Measurements from ENCODE around the gene GYPC. TPM values are rescaled to one million over a fixed set of nuclear protein-coding genes. Genes with fewer than 3 reads are reported as not detected.
A peak's percentile ranks its signal among the peaks of the same experiment; 100 is the strongest.

Gene GYPC
- total RNA-seq, 1 donor = 161 TPM

- H3K4me3 ChIP-seq (ENCODE audit: low read depth, low read length) = no peak overlapping the region
- TF ChIP-seq CTCF (IDR thresholded peaks at IDR 0.05; ENCODE audit: insufficient read depth, low read depth, low read length) = no peak
- DNase-seq (ENCODE audit: low read depth) = no peak
These were observed 9.5 kb downstream of the GYPC start for GRCh38 chr2:126665483-126665882.

- H3K4me3 ChIP-seq (ENCODE audit: low read depth, low read length) = no peak overlapping the region
- peak; percentile 29 for DNase-seq (ENCODE audit: low read depth)
- TF ChIP-seq CTCF (IDR thresholded peaks at IDR 0.05; ENCODE audit: insufficient read depth, low read depth, low read length) = no peak
These were observed 12.3 kb downstream of the GYPC start for GRCh38 chr2:126668254-126668653.

- no peak for TF ChIP-seq CTCF (IDR thresholded peaks at IDR 0.05; ENCODE audit: insufficient read depth, low read depth, low read length)
- H3K4me3 ChIP-seq (ENCODE audit: low read depth, low read length) = no peak overlapping the region
- DNase-seq (ENCODE audit: low read depth) = peak; percentile 42
These were observed 13.8 kb downstream of the GYPC start for GRCh38 chr2:126669772-126670171.

- TF ChIP-seq CTCF (IDR thresholded peaks at IDR 0.05; ENCODE audit: insufficient read depth, low read depth, low read length) = no peak
- no peak overlapping the region for H3K4me3 ChIP-seq (ENCODE audit: low read depth, low read length)
- DNase-seq (ENCODE audit: low read depth) = no peak
These were observed 15.5 kb downstream of the GYPC start for GRCh38 chr2:126671488-126671887.

- no peak for DNase-seq (ENCODE audit: low read depth)
- no peak overlapping the region for H3K4me3 ChIP-seq (ENCODE audit: low read depth, low read length)
- no peak for TF ChIP-seq CTCF (IDR thresholded peaks at IDR 0.05; ENCODE audit: insufficient read depth, low read depth, low read length)
These were observed 17.1 kb downstream of the GYPC start for GRCh38 chr2:126672980-126673605.

- H3K4me3 ChIP-seq (ENCODE audit: low read depth, low read length) = no peak overlapping the region
- no peak for TF ChIP-seq CTCF (IDR thresholded peaks at IDR 0.05; ENCODE audit: insufficient read depth, low read depth, low read length)
- DNase-seq (ENCODE audit: low read depth) = no peak
These were observed 18.3 kb downstream of the GYPC start for GRCh38 chr2:126674075-126674744.

Data from fibroblast of villous mesenchyme (primary cell).